ENCODE measurements around the gene ZNF580.

Gene ZNF580

GRCh38 chr19:55606471-55606787 is 34.4 kb upstream of the ZNF580 start:
- no peak for DNase-seq

GRCh38 chr19:55606817-55607216 is 34.0 kb upstream of the ZNF580 start:
- no peak for DNase-seq

- no peak for DNase-seq
Observed at GRCh38 chr19:55609326-55609725, 31.5 kb upstream of the ZNF580 start.

- no peak for DNase-seq
Observed at GRCh38 chr19:55611300-55611982, 29.4 kb upstream of the ZNF580 start.

GRCh38 chr19:55611983-55612645 is 28.7 kb upstream of the ZNF580 start:
- DNase-seq = no peak

- no peak for DNase-seq
Observed at GRCh38 chr19:55613396-55613795, 27.4 kb upstream of the ZNF580 start.

GRCh38 chr19:55613930-55614710 is 26.7 kb upstream of the ZNF580 start:
- no peak for DNase-seq

- DNase-seq = no peak
Observed at GRCh38 chr19:55614711-55615542, 25.9 kb upstream of the ZNF580 start.

- DNase-seq = no peak
Observed at GRCh38 chr19:55615543-55616394, 25.0 kb upstream of the ZNF580 start.

- DNase-seq = no peak
Observed at GRCh38 chr19:55616395-55616875, 24.4 kb upstream of the ZNF580 start.

GRCh38 chr19:55617426-55617825 is 23.4 kb upstream of the ZNF580 start:
- DNase-seq = no peak

GRCh38 chr19:55618426-55618825 is 22.4 kb upstream of the ZNF580 start:
- no peak for DNase-seq

- no peak for DNase-seq
Observed at GRCh38 chr19:55619286-55619685, 21.5 kb upstream of the ZNF580 start.

GRCh38 chr19:55620410-55621204 is 20.2 kb upstream of the ZNF580 start:
- no peak for DNase-seq

- no peak for DNase-seq
Observed at GRCh38 chr19:55621205-55621672, 19.6 kb upstream of the ZNF580 start.

- no peak for DNase-seq
Observed at GRCh38 chr19:55621673-55622231, 19.1 kb upstream of the ZNF580 start.

- DNase-seq = no peak
Observed at GRCh38 chr19:55622242-55622969, 18.4 kb upstream of the ZNF580 start.

GRCh38 chr19:55623130-55623529 is 17.7 kb upstream of the ZNF580 start:
- DNase-seq = no peak

GRCh38 chr19:55623561-55623960 is 17.2 kb upstream of the ZNF580 start:
- no peak for DNase-seq
